Neural cell (in vitro differentiated cells): ENCODE data around the gene ACADM.

Experiments
- TAF1 ChIP-seq: IDR thresholded peaks from 2 replicates; pipeline ENCODE4 v1.6.1; 2012; ENCODE audit warnings: low read depth
- TF ChIP-seq, protein P1 (sequence below): fragments of 450-650 bp; IDR thresholded peaks from 2 replicates; pipeline ENCODE4 v1.5.1; 2014; ENCODE audit warnings: antibody characterized with exemption, mild to moderate bottlenecking, moderate library complexity; ENCODE audit not compliant: poor library complexity, severe bottlenecking

DNA sequence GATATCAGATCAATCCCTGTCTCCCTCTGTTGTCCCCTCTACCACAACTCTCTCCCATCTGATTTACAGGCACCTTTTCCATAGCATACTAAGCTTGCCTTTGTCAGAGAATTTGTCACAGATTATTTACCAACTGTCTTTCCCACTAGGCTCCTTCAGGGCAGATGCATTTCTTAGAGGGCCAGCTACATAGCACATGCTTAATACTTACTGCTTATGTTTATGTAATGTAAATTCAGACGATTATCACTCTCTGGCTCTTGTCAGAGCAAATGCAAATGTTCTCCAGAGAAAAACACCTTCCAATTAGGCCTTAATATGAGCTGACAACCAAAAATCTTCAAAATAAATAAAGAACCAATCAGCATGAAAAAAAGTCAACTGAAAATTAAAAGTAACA, 46.3 kb downstream of the ACADM start:
- TF ChIP-seq TAF1 = no peak
- TF ChIP-seq, protein P1, sequence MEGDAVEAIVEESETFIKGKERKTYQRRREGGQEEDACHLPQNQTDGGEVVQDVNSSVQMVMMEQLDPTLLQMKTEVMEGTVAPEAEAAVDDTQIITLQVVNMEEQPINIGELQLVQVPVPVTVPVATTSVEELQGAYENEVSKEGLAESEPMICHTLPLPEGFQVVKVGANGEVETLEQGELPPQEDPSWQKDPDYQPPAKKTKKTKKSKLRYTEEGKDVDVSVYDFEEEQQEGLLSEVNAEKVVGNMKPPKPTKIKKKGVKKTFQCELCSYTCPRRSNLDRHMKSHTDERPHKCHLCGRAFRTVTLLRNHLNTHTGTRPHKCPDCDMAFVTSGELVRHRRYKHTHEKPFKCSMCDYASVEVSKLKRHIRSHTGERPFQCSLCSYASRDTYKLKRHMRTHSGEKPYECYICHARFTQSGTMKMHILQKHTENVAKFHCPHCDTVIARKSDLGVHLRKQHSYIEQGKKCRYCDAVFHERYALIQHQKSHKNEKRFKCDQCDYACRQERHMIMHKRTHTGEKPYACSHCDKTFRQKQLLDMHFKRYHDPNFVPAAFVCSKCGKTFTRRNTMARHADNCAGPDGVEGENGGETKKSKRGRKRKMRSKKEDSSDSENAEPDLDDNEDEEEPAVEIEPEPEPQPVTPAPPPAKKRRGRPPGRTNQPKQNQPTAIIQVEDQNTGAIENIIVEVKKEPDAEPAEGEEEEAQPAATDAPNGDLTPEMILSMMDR = no peak
